ENCODE measurements around the gene AUTS2.

GRCh38 chr7:70298780-70299471, 700.7 kb downstream of the AUTS2 start:
- no peak for TF ChIP-seq FOXM1 (IDR thresholded peaks at IDR 0.05; ENCODE audit: borderline replicate concordance)
- TF ChIP-seq SUZ12 (IDR thresholded peaks at IDR 0.05) = no peak
- no peak for TF ChIP-seq FOXA1 (IDR thresholded peaks at IDR 0.05)
- no peak for TF ChIP-seq HDGF (IDR thresholded peaks at IDR 0.05; ENCODE audit: borderline replicate concordance)
- no peak for TF ChIP-seq BHLHE40 (IDR thresholded peaks at IDR 0.05; ENCODE audit: borderline replicate concordance)
- no peak for TF ChIP-seq NFRKB (IDR thresholded peaks at IDR 0.05)
- no peak for TF ChIP-seq FOXK2 (IDR thresholded peaks at IDR 0.05)
- no peak for TF ChIP-seq CTBP1 (IDR thresholded peaks at IDR 0.05; ENCODE audit: borderline replicate concordance)
- TF ChIP-seq SP1 (IDR thresholded peaks at IDR 0.05) = no peak
